Activated naive CD8-positive, alpha-beta T cell treated with anti-CD3 and anti-CD28 coated beads, Interleukin-2, amount 50 U/mL, for 16 hours (primary cell): ENCODE results near the gene SDK1.

Source experiments
- DNase-seq: peaks from one replicate; pipeline ENCODE4 v3.0.0-alpha.2; 2020; ENCODE audit warnings: low read depth, low spot score

Gene SDK1

GRCh38 chr7:3336042-3336665 lies 35.1 kb downstream of the SDK1 start:
- no peak for DNase-seq

DNA sequence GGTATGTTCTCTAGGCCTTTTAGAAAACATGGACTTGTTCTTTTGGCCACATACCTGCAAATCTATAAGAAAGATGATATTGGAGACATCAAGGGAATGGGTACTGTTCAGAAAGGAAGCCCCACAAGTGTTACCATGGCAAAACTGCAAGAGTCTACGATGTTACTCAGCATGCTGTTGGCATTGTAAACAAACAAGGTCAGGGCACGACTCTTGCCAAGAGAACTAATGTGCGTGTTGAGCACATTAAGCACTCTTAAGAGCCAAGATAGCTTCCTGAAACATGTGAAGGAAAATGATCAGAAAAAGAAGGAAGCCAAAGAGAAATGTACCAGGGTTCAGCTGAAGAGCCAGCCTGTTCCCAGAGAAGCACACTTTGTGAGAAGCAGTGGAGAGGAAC lies 37.1 kb downstream of the SDK1 start:
- no peak for DNase-seq

- no peak for DNase-seq
These were observed 44.8 kb downstream of the SDK1 start for GRCh38 chr7:3345699-3346481.

DNA sequence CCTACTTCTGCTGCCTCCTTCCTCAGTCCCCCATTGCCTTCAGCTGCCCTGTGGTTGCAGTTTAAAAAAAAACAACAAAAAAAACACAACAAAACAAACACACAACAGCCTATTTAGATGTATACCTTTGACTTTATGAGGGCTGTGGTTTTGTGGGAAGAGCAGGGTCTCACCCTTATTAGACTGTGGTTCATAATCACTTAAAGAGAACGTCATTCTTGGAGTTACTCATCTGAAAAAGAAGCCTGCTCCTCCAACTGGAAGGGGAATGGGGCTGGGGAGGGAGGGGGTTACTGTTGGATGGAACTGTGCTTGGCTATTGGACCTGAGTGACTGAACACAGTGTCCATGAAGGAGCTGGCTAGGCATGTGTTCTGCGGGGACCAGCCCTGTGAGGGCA lies 48.1 kb downstream of the SDK1 start:
- DNase-seq: no peak

- DNase-seq: no peak
These were observed 55.1 kb downstream of the SDK1 start for GRCh38 chr7:3356173-3356572.

GRCh38 chr7:3358991-3359390 lies 57.9 kb downstream of the SDK1 start:
- no peak for DNase-seq

DNA sequence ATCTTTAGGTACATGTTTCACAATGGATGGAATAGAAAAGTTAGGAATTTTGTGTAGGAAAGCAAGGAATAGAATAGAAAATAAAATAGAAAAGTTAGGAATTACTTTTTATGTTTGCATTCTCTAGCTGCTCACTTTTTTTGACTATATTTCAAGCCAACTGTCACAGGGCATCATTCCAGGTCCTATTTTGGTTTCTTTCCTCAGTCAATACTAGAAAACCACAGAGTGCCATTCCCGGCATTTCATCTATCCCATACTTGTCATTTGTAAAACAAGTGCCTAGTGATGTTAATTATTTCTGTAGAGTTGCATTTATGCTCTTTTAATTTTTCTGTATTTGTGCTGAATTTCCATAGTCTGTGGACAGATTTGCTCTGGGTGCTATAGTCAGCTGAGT lies 66.2 kb downstream of the SDK1 start:
- DNase-seq: no peak

GRCh38 chr7:3370068-3370830 lies 69.2 kb downstream of the SDK1 start:
- DNase-seq: no peak

- no peak for DNase-seq
These were observed 69.9 kb downstream of the SDK1 start for GRCh38 chr7:3370921-3371320.

DNA sequence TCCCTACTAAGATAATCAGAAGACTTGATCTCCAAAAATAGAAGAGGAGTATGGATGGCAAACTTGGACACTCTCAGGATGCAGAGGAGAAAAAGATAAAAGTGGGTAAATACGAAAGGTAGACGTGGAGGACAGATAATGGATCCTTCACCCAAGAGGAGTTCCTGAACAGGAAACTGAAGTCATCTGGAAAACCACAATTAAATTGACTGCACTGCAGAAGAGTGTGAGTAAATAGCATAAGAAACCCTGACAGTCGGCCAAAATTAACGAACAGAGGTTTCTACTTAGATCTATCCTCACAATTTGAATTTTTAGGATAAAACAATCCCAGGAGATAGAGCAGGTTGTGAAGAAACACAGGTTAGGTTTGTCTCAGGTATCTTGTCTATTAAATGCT lies 70.5 kb downstream of the SDK1 start:
- DNase-seq: no peak

GRCh38 chr7:3374239-3374638 lies 73.2 kb downstream of the SDK1 start:
- no peak for DNase-seq

- DNase-seq: no peak
These were observed 77.5 kb downstream of the SDK1 start for GRCh38 chr7:3378390-3379150.

DNA sequence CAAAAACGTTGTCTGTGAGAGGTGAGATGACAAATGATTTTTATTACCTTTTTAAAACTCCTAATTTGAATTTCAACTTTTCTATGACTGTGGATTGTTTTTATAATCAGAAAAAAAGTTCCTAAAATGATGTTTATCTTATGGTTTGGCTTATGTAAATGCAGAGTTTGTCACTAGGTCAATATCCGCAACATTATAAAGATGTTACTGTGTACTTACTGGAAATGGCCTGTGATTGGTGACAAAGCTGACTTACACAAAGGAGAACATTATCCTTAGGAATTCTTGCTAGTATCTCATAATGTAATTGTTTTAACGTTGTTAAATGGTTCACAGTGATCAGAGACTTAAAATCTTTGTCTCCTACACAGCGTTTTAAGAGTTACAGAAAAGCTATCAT lies 79.0 kb downstream of the SDK1 start:
- no peak for DNase-seq

GRCh38 chr7:3380886-3381685 lies 80.0 kb downstream of the SDK1 start:
- no peak for DNase-seq

- no peak for DNase-seq
These were observed 85.6 kb downstream of the SDK1 start for GRCh38 chr7:3386423-3387190.

DNA sequence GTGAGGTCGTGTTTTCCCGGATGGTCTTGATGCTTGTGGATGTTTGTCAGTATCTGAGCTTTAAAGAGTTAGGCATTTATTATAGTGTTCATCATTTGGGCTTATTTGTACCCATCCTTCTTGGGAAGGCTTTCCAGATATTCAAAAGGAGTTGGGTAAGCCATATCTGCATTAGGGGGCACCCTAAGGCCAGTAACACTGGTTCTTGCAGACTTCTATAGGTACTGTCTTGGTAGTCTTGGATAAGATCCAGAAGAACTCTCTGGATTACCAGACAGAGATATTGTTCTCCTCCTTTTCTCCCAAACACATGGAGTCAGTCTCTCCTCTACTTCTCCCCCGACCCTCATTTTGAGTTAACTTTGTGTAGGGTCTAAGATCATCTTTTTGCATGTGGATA lies 92.8 kb downstream of the SDK1 start:
- no peak for DNase-seq

- no peak for DNase-seq
These were observed 96.3 kb downstream of the SDK1 start for GRCh38 chr7:3397324-3397723.

DNA sequence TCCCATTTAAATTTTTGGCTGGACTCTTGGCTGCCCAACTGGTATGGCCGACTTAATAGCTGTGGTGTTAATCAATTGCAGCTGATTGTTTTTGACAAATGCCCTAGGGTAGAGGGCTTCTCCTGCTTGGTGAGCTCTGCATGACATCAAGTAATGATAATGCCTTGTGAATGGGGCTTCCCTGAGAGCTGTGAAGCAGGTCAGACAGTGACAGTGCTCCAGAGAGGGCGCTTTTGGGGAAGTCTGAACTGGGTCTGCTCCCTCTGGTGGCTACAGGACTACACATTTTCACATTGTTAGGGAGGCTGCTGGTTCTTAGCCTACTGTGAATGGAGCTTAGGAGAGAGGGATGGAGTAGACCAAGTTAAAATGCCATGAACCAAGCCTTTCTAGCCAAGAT lies 98.8 kb downstream of the SDK1 start:
- DNase-seq: no peak

- no peak for DNase-seq
These were observed 103.4 kb downstream of the SDK1 start for GRCh38 chr7:3404501-3404900.

DNA sequence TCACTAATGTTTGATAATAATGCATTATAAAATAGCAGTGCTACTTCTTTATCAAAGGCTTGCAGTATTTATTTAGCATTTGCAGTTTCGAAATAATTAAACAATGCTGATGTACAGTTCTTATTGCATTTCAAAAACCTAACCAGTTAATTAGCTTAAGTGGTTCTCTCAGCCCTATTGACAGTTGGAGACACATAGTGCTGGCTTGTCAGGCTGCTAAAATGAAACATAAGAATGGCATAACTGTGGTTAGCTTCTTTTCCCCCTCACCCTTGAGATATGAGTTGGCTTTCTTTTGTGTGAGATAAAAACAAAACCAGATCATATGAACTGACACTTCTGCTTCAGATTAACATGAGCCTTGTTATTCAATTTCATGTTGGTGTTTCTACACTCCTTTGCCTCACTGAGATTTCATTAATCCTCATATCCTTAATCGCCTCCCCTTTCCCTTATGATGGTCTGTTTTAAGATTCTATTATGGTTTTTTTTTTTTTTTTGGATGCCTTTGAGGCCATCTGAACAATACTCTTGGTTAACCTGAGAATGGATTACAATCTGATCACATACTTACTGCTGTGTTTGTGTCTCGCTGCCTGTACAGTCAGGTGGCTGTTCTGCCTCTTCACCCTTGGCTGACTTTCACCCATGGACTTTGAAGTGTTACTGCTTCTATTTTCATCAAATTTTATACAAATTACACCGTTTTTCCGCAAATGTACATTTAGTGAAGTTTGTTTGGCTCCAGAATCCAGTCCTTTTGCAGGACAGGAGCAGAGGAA lies 108.0 kb downstream of the SDK1 start:
- DNase-seq: no peak
